ENCODE data around the gene AHCTF1. TPM values are rescaled to one million over a fixed set of nuclear protein-coding genes. Genes with fewer than 3 reads are reported as not detected.
"Not testable (repeated sequence)": the region's sequence is repeated elsewhere in the genome, so short reads cannot be mapped to it uniquely, and the experiment has no call there.

Gene AHCTF1
- total RNA-seq, 1 donor from 2014 or later: 28.2 TPM

- DNase-seq (ENCODE audit: low read depth) (no peak), FAIRE-seq (no peak)
- Histone ChIP-seq H3K27me3 (ENCODE audit: control insufficient read depth, insufficient read depth, low read length) (no peaks in the 10 kb centered on the region), H3K4me3 (ENCODE audit: low read depth, low read length) (no peak overlapping the region), H3K36me3 (ENCODE audit: control insufficient read depth, insufficient read depth, low read length) (peaks cover 4% of the 10 kb centered on the region)
- no peak for TF ChIP-seq CTCF (IDR thresholded peaks at IDR 0.05; ENCODE audit: insufficient read depth, low read length, severe bottlenecking)
These were observed 87.9 kb downstream of the AHCTF1 start for GRCh38 chr1:246843876-246844275.

GRCh38 chr1:246840761-246841160, 91.0 kb downstream of the AHCTF1 start:
- not testable (repeated sequence) for H3K27me3 ChIP-seq (ENCODE audit: control insufficient read depth, insufficient read depth, low read length); FAIRE-seq; H3K36me3 ChIP-seq (ENCODE audit: control insufficient read depth, insufficient read depth, low read length); H3K4me3 ChIP-seq (ENCODE audit: low read depth, low read length); DNase-seq (ENCODE audit: low read depth)

- FAIRE-seq: no peak
- H3K4me3 ChIP-seq (ENCODE audit: low read depth, low read length): no peak overlapping the region
- peaks cover 2% of the 10 kb centered on the region for H3K36me3 ChIP-seq (ENCODE audit: control insufficient read depth, insufficient read depth, low read length)
- no peak for DNase-seq (ENCODE audit: low read depth)
- TF ChIP-seq CTCF (IDR thresholded peaks at IDR 0.05; ENCODE audit: insufficient read depth, low read length, severe bottlenecking): no peak
- H3K27me3 ChIP-seq (ENCODE audit: control insufficient read depth, insufficient read depth, low read length): no peaks in the 10 kb centered on the region
These were observed 93.7 kb downstream of the AHCTF1 start for GRCh38 chr1:246838118-246838456.

GRCh38 chr1:246837418-246838117, 94.2 kb downstream of the AHCTF1 start:
- no peak for TF ChIP-seq CTCF (IDR thresholded peaks at IDR 0.05; ENCODE audit: insufficient read depth, low read length, severe bottlenecking)
- DNase-seq (ENCODE audit: low read depth) (peak; percentile 65), FAIRE-seq (no peak)
- Histone ChIP-seq H3K36me3 (ENCODE audit: control insufficient read depth, insufficient read depth, low read length) (no peaks in the 10 kb centered on the region), H3K4me3 (ENCODE audit: low read depth, low read length) (no peak overlapping the region), H3K27me3 (ENCODE audit: control insufficient read depth, insufficient read depth, low read length) (no peaks in the 10 kb centered on the region)

- H3K27me3 ChIP-seq (ENCODE audit: control insufficient read depth, insufficient read depth, low read length): no peaks in the 10 kb centered on the region
- FAIRE-seq: no peak
- H3K4me3 ChIP-seq (ENCODE audit: low read depth, low read length): no peak overlapping the region
- DNase-seq (ENCODE audit: low read depth): peak; percentile 21
- no peak for TF ChIP-seq CTCF (IDR thresholded peaks at IDR 0.05; ENCODE audit: insufficient read depth, low read length, severe bottlenecking)
- no peaks in the 10 kb centered on the region for H3K36me3 ChIP-seq (ENCODE audit: control insufficient read depth, insufficient read depth, low read length)
These were observed 95.4 kb downstream of the AHCTF1 start for GRCh38 chr1:246836209-246836966.

GRCh38 chr1:246831543-246831942, 100.2 kb downstream of the AHCTF1 start:
- H3K4me3 ChIP-seq (ENCODE audit: low read depth, low read length): no peak overlapping the region
- no peak for TF ChIP-seq CTCF (IDR thresholded peaks at IDR 0.05; ENCODE audit: insufficient read depth, low read length, severe bottlenecking)
- H3K36me3 ChIP-seq (ENCODE audit: control insufficient read depth, insufficient read depth, low read length): no peaks in the 10 kb centered on the region
- no peaks in the 10 kb centered on the region for H3K27me3 ChIP-seq (ENCODE audit: control insufficient read depth, insufficient read depth, low read length)
- FAIRE-seq (no peak), DNase-seq (ENCODE audit: low read depth) (no peak)
